ENCODE measurements around the gene PCNX1.
"Not testable (repeated sequence)": the region's sequence is repeated elsewhere in the genome, so short reads cannot be mapped to it uniquely, and the experiment has no call there.

GRCh38 chr14:70941637-70942341 is 34.5 kb downstream of the PCNX1 start:
- not testable (repeated sequence) for TF ChIP-seq CTCF (conservative IDR thresholded peaks at IDR 0.05 in 1 of 2, IDR thresholded peaks at IDR 0.05 in 1 of 2; ENCODE audit: low read depth in 1 of 2, low read length in 2 of 2); EZH2 (IDR thresholded peaks at IDR 0.05; ENCODE audit: low read length, missing control alignments)
